ENCODE results near the gene GBE1. TPM values are rescaled to one million over a fixed set of nuclear protein-coding genes. Genes with fewer than 3 reads are reported as not detected.

The GBE1 gene
- total and polyA plus RNA-seq, 9 of the 15 experiments (the other 6 are each of a cell fraction or from before 2014, with no cell fraction given), result 7.9 to 25.6 (median 13.1) TPM

- Histone ChIP-seq H3K4me2 (ENCODE audit: insufficient read depth, low read length) (no peak overlapping the region), H3K4me1 (replicated peaks in 1 of 2; ENCODE audit: control insufficient read depth in 2 of 2, insufficient read depth in 2 of 2, low read length in 2 of 2) (no peaks in the 10 kb centered on the region), H3K27me3 (ENCODE audit: control insufficient read depth in 2 of 2, insufficient read depth in 2 of 2, low read length in 2 of 2) (no peaks in the 10 kb centered on the region), H2AFZ (ENCODE audit: low read depth, low read length) (no peak overlapping the region), H3K9me3 (replicated peaks; ENCODE audit: control insufficient read depth, insufficient read depth, low read depth, low read length) (no peaks in the 10 kb centered on the region), H3K27ac (ENCODE audit: extremely low read depth, low read depth, low read length) (no peak overlapping the region), H3K9me1 (ENCODE audit: control insufficient read depth, insufficient read depth, low read length) (no peaks in the 10 kb centered on the region), H4K20me1 (replicated peaks; ENCODE audit: control insufficient read depth, insufficient read depth, low read length) (no peaks in the 10 kb centered on the region), H3K4me3 (no peak overlapping the region), H3K36me3 (ENCODE audit: control insufficient read depth, insufficient read depth, low read length) (no peaks in the 10 kb centered on the region), H3K9ac (ENCODE audit: insufficient read depth in 1 of 2, low read depth in 2 of 2, low read length in 2 of 2) (no peak overlapping the region), H3K79me2 (ENCODE audit: control insufficient read depth, insufficient read depth, low read length) (no peaks in the 10 kb centered on the region)
- in situ Hi-C loops (cut with MboI), result no loop called here
- WGBS (ENCODE audit: insufficient coverage, low coverage, missing lambda C conversion rate), result 0% methylated on average over 1 of the region's 1 CpG
- FAIRE-seq (no peak), DNase-seq (ENCODE audit: extremely low read depth in 1 of 4, low spot score in 3 of 4) (no peak), ATAC-seq (no peak)
- BruUV-seq (replicated peaks), result no TSS peak
- intact Hi-C loops (cut with micrococcal nuclease), result no loop called here
- CTCF ChIA-PET (ENCODE audit: low intra/inter-chr PET ratio), result no interaction called here
- POLR2A ChIA-PET, result no interaction called here
- TF ChIP-seq RBM14 (IDR thresholded peaks at IDR 0.05; ENCODE audit: borderline replicate concordance, insufficient read depth, low read depth, low read length) (no peak), SIN3A (IDR thresholded peaks at IDR 0.05; ENCODE audit: borderline replicate concordance in 2 of 2, control insufficient read depth in 1 of 2, low read depth in 2 of 2, low read length in 2 of 2) (no peak), WHSC1 (IDR thresholded peaks at IDR 0.05; ENCODE audit: low read length) (no peak), ATF7 (IDR thresholded peaks at IDR 0.05) (no peak), ZNF583 (CRISPR knock-in tag; IDR thresholded peaks at IDR 0.05) (no peak), MGA (IDR thresholded peaks at IDR 0.05) (no peak), CBX5 (IDR thresholded peaks at IDR 0.05; ENCODE audit: borderline replicate concordance, low read depth) (no peak), NFE2L1 (tag; IDR thresholded peaks at IDR 0.05; ENCODE audit: borderline replicate concordance, low read depth) (no peak), ZNF584 (CRISPR knock-in tag; IDR thresholded peaks at IDR 0.05; ENCODE audit: low read depth) (no peak), ZNF224 (CRISPR knock-in tag; IDR thresholded peaks at IDR 0.05) (no peak), IRF2 (CRISPR knock-in tag; IDR thresholded peaks at IDR 0.05) (no peak)
Measured at GRCh38 chr3:81466201-81466560, 295.3 kb downstream of the GBE1 start.
